Nephron progenitor cell (in vitro differentiated cells): ENCODE results near the gene WLS.

Experiments used
- DNase-seq: peaks from one replicate; pipeline ENCODE4 v3.0.0; 2021
- H3K27ac Mint-ChIP-seq: 2 replicates; pipeline ENCODE4 v1.8.0; 2021; ENCODE audit warnings: mild to moderate bottlenecking, moderate library complexity, mixed read lengths
- H3K27me3 Mint-ChIP-seq: 2 replicates; pipeline ENCODE4 v1.8.0; 2021; ENCODE audit warnings: mild to moderate bottlenecking, low read depth, mixed read lengths; ENCODE audit not compliant: poor library complexity
- H3K36me3 Mint-ChIP-seq: 2 replicates; pipeline ENCODE4 v1.8.0; 2021; ENCODE audit warnings: low read depth, mixed read lengths
- H3K4me1 Mint-ChIP-seq: 2 replicates; pipeline ENCODE4 v1.8.0; 2021; ENCODE audit warnings: mixed read lengths
- H3K4me3 Mint-ChIP-seq: 2 replicates; pipeline ENCODE4 v1.8.0; 2021; ENCODE audit warnings: mild to moderate bottlenecking, moderate library complexity, mixed read lengths
- H3K9me3 Mint-ChIP-seq: 2 replicates; pipeline ENCODE4 v1.8.0; 2021; ENCODE audit warnings: mild to moderate bottlenecking, moderate library complexity, mixed read lengths
- TF ChIP-seq, protein P1 (sequence below): fragments of 200-600 bp; sonication (generic); IDR thresholded peaks from 2 replicates; pipeline ENCODE4 v1.5.0; 2021; ENCODE audit warnings: antibody characterized with exemption

The WLS gene

DNA sequence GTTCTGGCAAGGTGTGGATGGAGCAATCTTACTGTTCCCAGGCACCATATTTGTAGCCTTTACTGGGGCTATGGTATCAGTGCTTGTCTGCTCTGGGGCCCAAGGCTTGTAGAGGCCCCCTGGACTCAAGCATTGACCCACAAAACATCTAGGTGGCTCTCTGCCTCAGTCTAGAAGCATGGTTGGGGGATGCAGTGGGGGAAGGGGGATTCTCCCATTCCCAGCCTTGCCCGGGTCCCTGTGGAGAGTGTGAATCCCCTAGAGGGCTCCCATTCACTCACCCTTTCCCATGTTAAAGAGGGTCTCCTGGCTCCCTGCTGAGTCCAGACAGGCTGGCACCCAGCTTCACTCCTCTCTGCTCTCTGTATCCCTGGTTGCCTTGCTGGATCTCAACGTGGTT lies 153.7 kb downstream of the WLS start:
- H3K4me1 Mint-ChIP-seq, result no peaks in the 10 kb centered on the region
- no peak overlapping the region for H3K27ac Mint-ChIP-seq
- H3K9me3 Mint-ChIP-seq, result peaks cover 21% of the 10 kb centered on the region
- TF ChIP-seq, protein P1, sequence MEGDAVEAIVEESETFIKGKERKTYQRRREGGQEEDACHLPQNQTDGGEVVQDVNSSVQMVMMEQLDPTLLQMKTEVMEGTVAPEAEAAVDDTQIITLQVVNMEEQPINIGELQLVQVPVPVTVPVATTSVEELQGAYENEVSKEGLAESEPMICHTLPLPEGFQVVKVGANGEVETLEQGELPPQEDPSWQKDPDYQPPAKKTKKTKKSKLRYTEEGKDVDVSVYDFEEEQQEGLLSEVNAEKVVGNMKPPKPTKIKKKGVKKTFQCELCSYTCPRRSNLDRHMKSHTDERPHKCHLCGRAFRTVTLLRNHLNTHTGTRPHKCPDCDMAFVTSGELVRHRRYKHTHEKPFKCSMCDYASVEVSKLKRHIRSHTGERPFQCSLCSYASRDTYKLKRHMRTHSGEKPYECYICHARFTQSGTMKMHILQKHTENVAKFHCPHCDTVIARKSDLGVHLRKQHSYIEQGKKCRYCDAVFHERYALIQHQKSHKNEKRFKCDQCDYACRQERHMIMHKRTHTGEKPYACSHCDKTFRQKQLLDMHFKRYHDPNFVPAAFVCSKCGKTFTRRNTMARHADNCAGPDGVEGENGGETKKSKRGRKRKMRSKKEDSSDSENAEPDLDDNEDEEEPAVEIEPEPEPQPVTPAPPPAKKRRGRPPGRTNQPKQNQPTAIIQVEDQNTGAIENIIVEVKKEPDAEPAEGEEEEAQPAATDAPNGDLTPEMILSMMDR, result no peak
- peaks cover 6% of the 10 kb centered on the region for H3K36me3 Mint-ChIP-seq
- H3K27me3 Mint-ChIP-seq, result peaks cover 4% of the 10 kb centered on the region
- no peak for DNase-seq
- H3K4me3 Mint-ChIP-seq, result no peak overlapping the region
